ENCODE results near the gene ABTB2.
A peak's percentile ranks its signal among the peaks of the same experiment; 100 is the strongest.

Gene ABTB2

GRCh38 chr11:34358728-34359547 lies 1.1 kb upstream of the ABTB2 start:
- TF ChIP-seq POLR2AphosphoS5 (IDR thresholded peaks at IDR 0.05; ENCODE audit: low read depth, low read length): no peak
- 0 out of 2 replicates have a peak, but pooled peaks have one; percentile 40 for TF ChIP-seq TAF1 (IDR thresholded peaks at IDR 0.05; ENCODE audit: borderline replicate concordance, insufficient read depth, low read length)
- TF ChIP-seq SIN3A (IDR thresholded peaks at IDR 0.05; ENCODE audit: borderline replicate concordance, insufficient read depth, low read length): no peak
- peak; percentile 56 for TF ChIP-seq FOXP2 (optimal IDR thresholded peaks at IDR 0.05; ENCODE audit: borderline replicate concordance, extremely low read depth, extremely low read length, insufficient read depth)
- TF ChIP-seq REST (IDR thresholded peaks at IDR 0.05; ENCODE audit: insufficient read depth in 1 of 2, low read depth in 2 of 2, low read length in 2 of 2): no peak

GRCh38 chr11:34358258-34358727 lies 483 bp upstream of the ABTB2 start:
- TF ChIP-seq SIN3A (IDR thresholded peaks at IDR 0.05; ENCODE audit: borderline replicate concordance, insufficient read depth, low read length) (no peak), REST (IDR thresholded peaks at IDR 0.05; ENCODE audit: insufficient read depth in 1 of 2, low read depth in 2 of 2, low read length in 2 of 2) (no peak), FOXP2 (optimal IDR thresholded peaks at IDR 0.05; ENCODE audit: borderline replicate concordance, extremely low read depth, extremely low read length, insufficient read depth) (no peak)

- TF ChIP-seq TAF1 (IDR thresholded peaks at IDR 0.05; ENCODE audit: borderline replicate concordance, insufficient read depth, low read length) (no peak), POLR2AphosphoS5 (IDR thresholded peaks at IDR 0.05; ENCODE audit: low read depth, low read length) (no peak), SIN3A (IDR thresholded peaks at IDR 0.05; ENCODE audit: borderline replicate concordance, insufficient read depth, low read length) (no peak), REST (IDR thresholded peaks at IDR 0.05; ENCODE audit: insufficient read depth in 1 of 2, low read depth in 2 of 2, low read length in 2 of 2) (no peak), FOXP2 (optimal IDR thresholded peaks at IDR 0.05; ENCODE audit: borderline replicate concordance, extremely low read depth, extremely low read length, insufficient read depth) (no peak)
Measured at GRCh38 chr11:34356913-34357700, 703 bp downstream of the ABTB2 start.

GRCh38 chr11:34356576-34356912 lies 1.3 kb downstream of the ABTB2 start:
- TF ChIP-seq TAF1 (IDR thresholded peaks at IDR 0.05; ENCODE audit: borderline replicate concordance, insufficient read depth, low read length): no peak
- no peak for TF ChIP-seq SIN3A (IDR thresholded peaks at IDR 0.05; ENCODE audit: borderline replicate concordance, insufficient read depth, low read length)
- no peak for TF ChIP-seq FOXP2 (optimal IDR thresholded peaks at IDR 0.05; ENCODE audit: borderline replicate concordance, extremely low read depth, extremely low read length, insufficient read depth)

- TF ChIP-seq SIN3A (IDR thresholded peaks at IDR 0.05; ENCODE audit: borderline replicate concordance, insufficient read depth, low read length) (peak; percentile 56; the same call in 1 of the 2 replicates), POLR2AphosphoS5 (IDR thresholded peaks at IDR 0.05; ENCODE audit: low read depth, low read length) (no peak)
Measured at GRCh38 chr11:34356130-34356529, 1.7 kb downstream of the ABTB2 start.

GRCh38 chr11:34355726-34356125 lies 2.1 kb downstream of the ABTB2 start:
- no peak for TF ChIP-seq REST (IDR thresholded peaks at IDR 0.05; ENCODE audit: insufficient read depth in 1 of 2, low read depth in 2 of 2, low read length in 2 of 2)
- TF ChIP-seq TAF1 (IDR thresholded peaks at IDR 0.05; ENCODE audit: borderline replicate concordance, insufficient read depth, low read length): no peak
- no peak for TF ChIP-seq FOXP2 (optimal IDR thresholded peaks at IDR 0.05; ENCODE audit: borderline replicate concordance, extremely low read depth, extremely low read length, insufficient read depth)
- TF ChIP-seq POLR2AphosphoS5 (IDR thresholded peaks at IDR 0.05; ENCODE audit: low read depth, low read length): no peak
- no peak for TF ChIP-seq SIN3A (IDR thresholded peaks at IDR 0.05; ENCODE audit: borderline replicate concordance, insufficient read depth, low read length)

All from PFSK-1 (cell line).